Endothelial cell of umbilical vein (primary cell): Measurements from ENCODE around the gene SPDYA. TPM values are rescaled to one million over a fixed set of nuclear protein-coding genes. Genes with fewer than 3 reads are reported as not detected.

Source experiments
- BruUV-seq: library from RNA; stranded (reverse); fragments of 400-500 nt; replicated peaks from 2 replicates; lab custom pipeline; 2021; lab: Mats Ljungman, UMichigan
- CTCF ChIA-PET: fragments of 300-600, 350-600 bp; sonication (Branson Sonifier 250); formaldehyde crosslinking; loops from one replicate; lab custom pipeline; 2021; ENCODE audit warnings: antibody characterized with exemption, inconsistent platforms; lab: Charles Lee
- POLR2A ChIA-PET: fragments of 300-600, 350-600 bp; sonication (Branson Sonifier 250); formaldehyde crosslinking; loops from one replicate; lab custom pipeline; 2021; ENCODE audit warnings: antibody characterized with exemption, inconsistent platforms; lab: Charles Lee
- DNase-seq: peaks from one replicate; pipeline ENCODE4 v3.0.0-alpha.2; 2011; ENCODE audit warnings: low read depth, low spot score
- FAIRE-seq: peaks from 2 replicates; lab custom pipeline; 2011; peaks lifted over from hg19 to GRCh38; lab: Jason Lieb, UNC
- H2AFZ ChIP-seq: 2 replicates; pipeline ENCODE4 v1.6.0; 2012; ENCODE audit warnings: low read depth, low read length, control low read depth, inconsistent platforms
- H3K27ac ChIP-seq: 2 replicates; pipeline ENCODE4 v1.5.1; 2011; ENCODE audit warnings: low read depth, mild to moderate bottlenecking, control low read depth, low read length, moderate library complexity; ENCODE audit not compliant: insufficient read depth
- H3K27me3 ChIP-seq, 2 experiments: 2 replicates each; pipeline versions ENCODE4 v1.6.0 to v1.6.1; 2011; ENCODE audit warnings: low read length in 2 of 2, mixed read lengths in 1 of 2; ENCODE audit not compliant: control insufficient read depth in 2 of 2, insufficient read depth in 2 of 2
- H3K36me3 ChIP-seq, 2 experiments: 2 replicates in 1 of 2; 3 replicates in 1 of 2; pipeline ENCODE4 v1.5.1; 2011; ENCODE audit warnings: low read length in 2 of 2, mild to moderate bottlenecking in 1 of 2, moderate library complexity in 1 of 2; ENCODE audit not compliant: control insufficient read depth in 2 of 2, insufficient read depth in 2 of 2; ENCODE audit errors: extremely low read depth in 1 of 2
- H3K4me1 ChIP-seq: 3 replicates; pipeline ENCODE4 v1.5.1; 2011; ENCODE audit warnings: mild to moderate bottlenecking, low read length; ENCODE audit not compliant: control insufficient read depth, insufficient read depth; ENCODE audit errors: extremely low read depth
- H3K4me2 ChIP-seq: 2 replicates; pipeline ENCODE4 v1.6.1; 2011; ENCODE audit warnings: low read length, control low read depth, mixed read lengths; ENCODE audit not compliant: insufficient read depth
- H3K4me3 ChIP-seq, 3 experiments: fragments of 200-600 bp in 1 of 3; sonication (generic), shearing (Covaris generic) in 1 of 3; replicated peaks in 1 of 3; 2 replicates each; pipeline ENCODE4 v1.5.1; 2011 to 2016; ENCODE audit warnings: control low read depth in 3 of 3, low read length in 3 of 3, mild to moderate bottlenecking in 2 of 3, inconsistent platforms in 1 of 3, low read depth in 1 of 3, moderate library complexity in 1 of 3; ENCODE audit not compliant: insufficient read depth in 1 of 3
- H3K79me2 ChIP-seq: 2 replicates; pipeline ENCODE4 v1.6.0; 2012; ENCODE audit warnings: low read length, inconsistent platforms; ENCODE audit not compliant: control insufficient read depth, insufficient read depth
- H3K9ac ChIP-seq: replicated peaks from 2 replicates; pipeline ENCODE3; 2011; ENCODE audit warnings: low read length, control low read depth; ENCODE audit not compliant: insufficient read depth; ENCODE audit errors: extremely low read depth
- H3K9me1 ChIP-seq: replicated peaks from 3 replicates; pipeline ENCODE4 v1.6.0; 2011; ENCODE audit warnings: mild to moderate bottlenecking, low read length; ENCODE audit not compliant: control insufficient read depth, insufficient read depth; ENCODE audit errors: extremely low read depth
- H3K9me3 ChIP-seq: replicated peaks from 2 replicates; pipeline ENCODE4 v1.5.1; 2012; ENCODE audit warnings: low read length, inconsistent platforms; ENCODE audit not compliant: control insufficient read depth, insufficient read depth
- H4K20me1 ChIP-seq: replicated peaks from 2 replicates; pipeline ENCODE3; 2011; ENCODE audit warnings: mild to moderate bottlenecking, low read length; ENCODE audit not compliant: control insufficient read depth, insufficient read depth; ENCODE audit errors: extremely low read depth
- EZH2 ChIP-seq: IDR thresholded peaks from 2 replicates; pipeline ENCODE4 v1.6.1; 2012; ENCODE audit warnings: borderline replicate concordance, low read depth, mild to moderate bottlenecking, moderate library complexity, low read length, inconsistent platforms; ENCODE audit not compliant: severe bottlenecking
- FOS ChIP-seq: IDR thresholded peaks from 2 replicates; pipeline ENCODE4 v1.6.1; 2011; ENCODE audit warnings: mild to moderate bottlenecking, low read length, moderate library complexity, borderline replicate concordance; ENCODE audit not compliant: insufficient read depth
- GATA2 ChIP-seq: IDR thresholded peaks from 2 replicates; pipeline ENCODE4 v1.7.0; 2011; ENCODE audit warnings: low read depth, mild to moderate bottlenecking, moderate library complexity, mixed read lengths, low read length; ENCODE audit not compliant: insufficient read length, insufficient read depth
- JUN ChIP-seq: IDR thresholded peaks from 2 replicates; pipeline ENCODE4 v1.6.1; 2011; ENCODE audit warnings: borderline replicate concordance, low read depth; ENCODE audit not compliant: insufficient read length, insufficient read depth
- MYC ChIP-seq: IDR thresholded peaks from one replicate; pipeline ENCODE4 v1.6.1; 2011; ENCODE audit warnings: mild to moderate bottlenecking, low read depth, low read length
- POLR2A ChIP-seq: IDR thresholded peaks from 2 replicates; pipeline ENCODE4 v1.6.1; 2012; ENCODE audit warnings: low read depth, mild to moderate bottlenecking, control low read depth, low read length
- POLR2AphosphoS5 ChIP-seq: IDR thresholded peaks from 2 replicates; pipeline ENCODE4 v1.6.1; 2012; ENCODE audit warnings: low read depth, mild to moderate bottlenecking, control low read depth, low read length, moderate library complexity; ENCODE audit not compliant: insufficient read depth
- dilution Hi-C: fragments of 300-500 bp; cut with MboI; formaldehyde crosslinking; loops from one replicate; pipeline ENCODE4 v1.15.0; 2019; ENCODE audit warnings: low sequenced_read_pairs; ENCODE audit not compliant: extremely low pct_ligation_motif_present
- intact Hi-C: fragments of 100-400 bp; cut with micrococcal nuclease; formaldehyde crosslinking; loops from one replicate; pipeline ENCODE4 v1.10.0; 2022
- polyA plus RNA-seq, 4 experiments: library from polyadenylated mRNA; depleted of rRNA in 3 of 4; stranded (reverse) in 3 of 4; unstranded in 1 of 4; fragments of >200 nt; gene quantifications; 2 replicates each; pipeline versions ENCODE4 v1.2.1 to v1.2.3, GENCODE V29; 2011 to 2012; ENCODE audit warnings: missing spikeins in 1 of 4
- total RNA-seq: library from RNA; stranded (reverse); gene quantifications from 2 replicates; pipeline ENCODE4 v1.2.3, GENCODE V29; 2021
- TF ChIP-seq, protein P1 (sequence below): IDR thresholded peaks from 2 replicates; pipeline ENCODE4 v1.6.1; 2011; ENCODE audit not compliant: insufficient read depth, insufficient read length
- TF ChIP-seq, protein P2 (sequence below), 2 donors: IDR thresholded peaks; 1 replicate in 1 of 2; 2 replicates in 1 of 2; pipeline ENCODE4 v1.5.1; 2011; ENCODE audit warnings: low read length in 2 of 2, mild to moderate bottlenecking in 2 of 2, moderate library complexity in 2 of 2, control low read depth in 1 of 2, inconsistent platforms in 1 of 2, low read depth in 1 of 2; ENCODE audit not compliant: insufficient read depth in 1 of 2; ENCODE audit errors: extremely low read depth in 1 of 2

The SPDYA gene
- total and polyA plus RNA-seq, 2 donors (not counting 3 experiments of a cell fraction or from before 2014, with no cell fraction given): 0.06 to 1.6 TPM

DNA sequence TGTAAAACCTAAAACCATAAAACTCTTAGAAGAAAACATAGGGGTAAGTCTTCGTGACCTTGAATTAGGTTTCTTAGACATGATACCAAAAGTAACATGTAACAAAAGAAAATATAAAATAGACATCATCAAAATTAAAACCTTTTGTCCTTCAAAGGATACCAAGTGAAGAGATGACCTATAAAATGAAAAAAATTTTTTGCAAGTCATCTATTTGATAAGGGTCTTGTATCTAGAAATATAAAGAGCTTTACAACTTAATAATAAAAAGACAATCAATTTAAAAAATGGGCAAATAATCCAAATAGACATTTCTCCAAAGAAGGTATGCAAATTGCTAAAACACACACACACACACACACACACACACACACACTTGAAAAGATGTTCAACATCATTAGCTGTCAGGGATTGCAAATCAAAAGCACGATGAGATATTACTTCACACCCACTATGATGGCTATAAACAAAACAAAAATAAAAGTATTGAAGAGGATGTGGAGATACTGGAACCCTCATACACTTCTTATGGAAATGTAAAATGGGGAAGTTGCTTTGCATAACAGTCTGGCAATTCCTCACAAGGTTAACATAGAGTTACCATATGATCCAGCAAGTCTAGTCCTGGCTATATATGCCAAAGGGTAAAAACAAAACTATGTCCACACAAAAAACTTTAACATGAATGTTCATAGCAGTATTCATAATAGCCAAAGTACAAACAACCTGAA lies 23.3 kb downstream of the SPDYA start:
- intact Hi-C loops (no loop called here), dilution Hi-C loops (no loop called here)
- CTCF ChIA-PET: interaction anchor here (1.2 kb wide), 1 partner anchor 12 kb away, joined by 3 read pairs; no protein-coding TSS in a partner anchor
- FAIRE-seq (no peak), DNase-seq (no peak)
- H3K9ac ChIP-seq: no peak overlapping the region
- no peak overlapping the region for H2AFZ ChIP-seq
- no peaks in the 10 kb centered on the region for H3K79me2 ChIP-seq
- no peaks in the 10 kb centered on the region for H3K36me3 ChIP-seq
- TF ChIP-seq GATA2 (no peak), POLR2A (no peak), FOS (no peak), EZH2 (no peak), POLR2AphosphoS5 (no peak), MYC (no peak), JUN (no peak)
- TF ChIP-seq, protein P1, sequence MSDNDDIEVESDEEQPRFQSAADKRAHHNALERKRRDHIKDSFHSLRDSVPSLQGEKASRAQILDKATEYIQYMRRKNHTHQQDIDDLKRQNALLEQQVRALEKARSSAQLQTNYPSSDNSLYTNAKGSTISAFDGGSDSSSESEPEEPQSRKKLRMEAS: no peak
- TF ChIP-seq, protein P2, sequence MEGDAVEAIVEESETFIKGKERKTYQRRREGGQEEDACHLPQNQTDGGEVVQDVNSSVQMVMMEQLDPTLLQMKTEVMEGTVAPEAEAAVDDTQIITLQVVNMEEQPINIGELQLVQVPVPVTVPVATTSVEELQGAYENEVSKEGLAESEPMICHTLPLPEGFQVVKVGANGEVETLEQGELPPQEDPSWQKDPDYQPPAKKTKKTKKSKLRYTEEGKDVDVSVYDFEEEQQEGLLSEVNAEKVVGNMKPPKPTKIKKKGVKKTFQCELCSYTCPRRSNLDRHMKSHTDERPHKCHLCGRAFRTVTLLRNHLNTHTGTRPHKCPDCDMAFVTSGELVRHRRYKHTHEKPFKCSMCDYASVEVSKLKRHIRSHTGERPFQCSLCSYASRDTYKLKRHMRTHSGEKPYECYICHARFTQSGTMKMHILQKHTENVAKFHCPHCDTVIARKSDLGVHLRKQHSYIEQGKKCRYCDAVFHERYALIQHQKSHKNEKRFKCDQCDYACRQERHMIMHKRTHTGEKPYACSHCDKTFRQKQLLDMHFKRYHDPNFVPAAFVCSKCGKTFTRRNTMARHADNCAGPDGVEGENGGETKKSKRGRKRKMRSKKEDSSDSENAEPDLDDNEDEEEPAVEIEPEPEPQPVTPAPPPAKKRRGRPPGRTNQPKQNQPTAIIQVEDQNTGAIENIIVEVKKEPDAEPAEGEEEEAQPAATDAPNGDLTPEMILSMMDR (IDR thresholded peaks at IDR 0.05; ENCODE audit: extremely low read depth in 1 of 2, insufficient read depth in 1 of 2, low read depth in 1 of 2, low read length in 2 of 2): no peak
- H3K4me2 ChIP-seq: no peak overlapping the region
- H4K20me1 ChIP-seq: no peaks in the 10 kb centered on the region
- no peak overlapping the region for H3K4me3 ChIP-seq
- H3K27me3 ChIP-seq: no peaks in the 10 kb centered on the region
- no TSS peak for BruUV-seq
- POLR2A ChIA-PET: no interaction called here
- H3K4me1 ChIP-seq: no peaks in the 10 kb centered on the region
- H3K9me3 ChIP-seq: no peaks in the 10 kb centered on the region
- no peak overlapping the region for H3K27ac ChIP-seq
- H3K9me1 ChIP-seq: no peaks in the 10 kb centered on the region
